ENCODE measurements around the gene GNMT. TPM values are rescaled to one million over a fixed set of nuclear protein-coding genes. Genes with fewer than 3 reads are reported as not detected.

The GNMT gene
- total and polyA plus RNA-seq, 2 of the 8 experiments (the other 6 are each of a cell fraction or from before 2014, with no cell fraction given): 1.8 to 3.4 TPM

- ChIA-PET CTCF (ENCODE audit: partially characterized antibody) (interaction anchor here (0.5 to 1.3 kb wide), 4 partner anchors 8 to 23 kb away, joined by 3 read pairs; partner anchors contain the start of gene PTCRA), POLR2A (ENCODE audit: partially characterized antibody) (interaction anchor here (1.1 to 1.2 kb wide), 2 partner anchors 22 to 50 kb away, joined by 3 to 8 read pairs; no protein-coding TSS in a partner anchor)
- Histone ChIP-seq H4K91ac (replicated peaks; ENCODE audit: insufficient read length, low read length) (no peak overlapping the region), H2AFZ (ENCODE audit: low read length) (no peak overlapping the region), H4K5ac (ENCODE audit: insufficient read length, low read depth, low read length) (no peak overlapping the region), H3K4me1 (replicated peaks in 1 of 4; ENCODE audit: control insufficient read depth in 3 of 4, insufficient read depth in 4 of 4, low read length in 3 of 4) (peaks cover 0 to 4% (median 2%) of the 10 kb centered on the region in 4 experiments; a peak in 3 of 7 replicates), H3K27me3 (replicated peaks in 1 of 4; ENCODE audit: control insufficient read depth in 3 of 4, extremely low read depth in 1 of 4, insufficient read depth in 3 of 4, low read length in 3 of 4) (no peaks in the 10 kb centered on the region), H3K79me2 (ENCODE audit: control insufficient read depth in 1 of 2, insufficient read depth in 2 of 2, low read length in 2 of 2) (peaks cover 0 to 48% of the 10 kb centered on the region in 2 experiments; a peak in 3 of 4 replicates), H3K23ac (ENCODE audit: insufficient read length) (no peak overlapping the region), H2BK120ac (replicated peaks; ENCODE audit: low read depth, low read length) (no peak overlapping the region), H3K14ac (ENCODE audit: insufficient read length) (no peak overlapping the region), H3K36me3 (ENCODE audit: control insufficient read depth in 2 of 4, insufficient read depth in 4 of 4, low read length in 3 of 4) (peaks cover 3 to 45% (median 23%) of the 10 kb centered on the region in 4 experiments; a peak in 7 of 8 replicates), H2BK5ac (ENCODE audit: low read depth, low read length) (no peak overlapping the region), H3K9me3 (ENCODE audit: insufficient read depth in 2 of 2, low read depth in 1 of 2, low read length in 1 of 2) (no peaks in the 10 kb centered on the region), H3K27ac (ENCODE audit: low read depth, low read length) (no peak overlapping the region), H3K79me1 (ENCODE audit: low read depth, low read length) (peaks cover 13% of the 10 kb centered on the region; the same call in 1 of the 2 replicates), H2BK15ac (ENCODE audit: low read length) (no peak overlapping the region), H2BK20ac (ENCODE audit: low read length) (no peak overlapping the region), H3K23me2 (ENCODE audit: low read depth, low read length) (peaks cover 8% of the 10 kb centered on the region), H3K4me2 (ENCODE audit: insufficient read depth in 1 of 2, low read depth in 2 of 2, low read length in 2 of 2) (no peak overlapping the region), H3K9ac (replicated peaks in 1 of 4; ENCODE audit: extremely low read depth in 1 of 4, low read depth in 3 of 4, low read length in 3 of 4) (no peak overlapping the region), H4K8ac (ENCODE audit: extremely low read depth, insufficient read depth, low read length) (no peak overlapping the region), H4K20me1 (replicated peaks in 1 of 2; ENCODE audit: control insufficient read depth in 1 of 2, insufficient read depth in 2 of 2, low read length in 2 of 2) (peaks cover 0 to 5% of the 10 kb centered on the region in 2 experiments), H3K56ac (replicated peaks; ENCODE audit: insufficient read length, low read depth, low read length) (no peak overlapping the region), H3K4ac (replicated peaks; ENCODE audit: insufficient read length, low read depth, low read length) (no peak overlapping the region), H2AK5ac (ENCODE audit: low read depth, low read length) (no peak overlapping the region), H2BK12ac (ENCODE audit: low read depth, low read length) (no peak overlapping the region), H3K18ac (ENCODE audit: extremely low read depth, low read length) (no peak overlapping the region), H3K4me3 (ENCODE audit: extremely low read depth in 1 of 4, insufficient read depth in 2 of 4, low read depth in 3 of 4, low read length in 4 of 4) (no peak overlapping the region)
- no peak for FAIRE-seq
- DNase-seq (ENCODE audit: low read depth in 1 of 2, low spot score in 2 of 2): no peak
- WGBS, 2 experiments (ENCODE audit: extremely low coverage in 1 of 2, insufficient coverage in 1 of 2, insufficient read length in 1 of 2, insufficient replicate concordance in 2 of 2, low coverage in 1 of 2, low lambda C conversion rate in 2 of 2, missing lambda C conversion rate in 1 of 2): 73% methylated on average over 3 of the region's 3 CpGs; no CpG with 5 or more reads in 1 of the 2 experiments
- TF ChIP-seq GABPA (IDR thresholded peaks at IDR 0.05; ENCODE audit: borderline replicate concordance, insufficient read depth, low read length) (no peak), FOSL1 (IDR thresholded peaks at IDR 0.05; ENCODE audit: insufficient read depth, low read depth, low read length) (no peak), RFX5 (IDR thresholded peaks at IDR 0.05; ENCODE audit: borderline replicate concordance, low read depth, low read length) (no peak), CREB1 (IDR thresholded peaks at IDR 0.05) (no peak), BRCA1 (IDR thresholded peaks at IDR 0.05; ENCODE audit: low read depth, low read length) (no peak), ZNF274 (IDR thresholded peaks at IDR 0.05; ENCODE audit: borderline replicate concordance, extremely low read depth, low read length) (no peak), KDM1A (IDR thresholded peaks at IDR 0.05; ENCODE audit: borderline replicate concordance, low read length) (no peak), SAP30 (IDR thresholded peaks at IDR 0.05; ENCODE audit: insufficient read depth, insufficient replicate concordance, low read length) (no peak)
- TF ChIP-seq, protein P1, sequence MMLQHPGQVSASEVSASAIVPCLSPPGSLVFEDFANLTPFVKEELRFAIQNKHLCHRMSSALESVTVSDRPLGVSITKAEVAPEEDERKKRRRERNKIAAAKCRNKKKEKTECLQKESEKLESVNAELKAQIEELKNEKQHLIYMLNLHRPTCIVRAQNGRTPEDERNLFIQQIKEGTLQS (IDR thresholded peaks at IDR 0.05; ENCODE audit: insufficient read depth, low read depth, low read length): no peak
Observed at GRCh38 chr6:42933205-42933604, 27.3 kb upstream of the GNMT start.

Measured in H1 (cell line).